GM21367 (cell line): ENCODE data around the gene SND1.
"Not testable (repeated sequence)": the region's sequence is repeated elsewhere in the genome, so short reads cannot be mapped to it uniquely, and the experiment has no call there.

ENCODE experiments used
- ATAC-seq: cut with Tn5 transposase; IDR thresholded peaks from one replicate; pipeline ENCODE4 v1.9.1; 2021; ENCODE audit not compliant: unreplicated experiment

The SND1 gene

GRCh38 chr7:127822822-127823508, 171.0 kb downstream of the SND1 start:
- ATAC-seq, result no peak

- no peak for ATAC-seq
Measured at GRCh38 chr7:127824682-127825081, 172.7 kb downstream of the SND1 start.

- ATAC-seq, result peak; percentile 65
Measured at GRCh38 chr7:127828843-127829500, 177.0 kb downstream of the SND1 start.

- no peak for ATAC-seq
Measured at GRCh38 chr7:127831318-127832219, 179.6 kb downstream of the SND1 start.

GRCh38 chr7:127832592-127832991, 180.6 kb downstream of the SND1 start:
- no peak for ATAC-seq

- ATAC-seq, result no peak
Measured at GRCh38 chr7:127833641-127834040, 181.6 kb downstream of the SND1 start.

GRCh38 chr7:127835679-127836078, 183.7 kb downstream of the SND1 start:
- ATAC-seq, result no peak

GRCh38 chr7:127837816-127838410, 185.9 kb downstream of the SND1 start:
- ATAC-seq, result not testable (repeated sequence)

GRCh38 chr7:127838816-127839415, 186.9 kb downstream of the SND1 start:
- ATAC-seq, result no peak

- ATAC-seq, result no peak
Measured at GRCh38 chr7:127840226-127840951, 188.4 kb downstream of the SND1 start.

- ATAC-seq, result no peak
Measured at GRCh38 chr7:127844165-127844564, 192.2 kb downstream of the SND1 start.

GRCh38 chr7:127844707-127845331, 192.8 kb downstream of the SND1 start:
- no peak for ATAC-seq

GRCh38 chr7:127845522-127846214, 193.7 kb downstream of the SND1 start:
- ATAC-seq, result no peak

GRCh38 chr7:127847641-127848040, 195.6 kb downstream of the SND1 start:
- ATAC-seq, result no peak

- no peak for ATAC-seq
Measured at GRCh38 chr7:127848241-127848640, 196.2 kb downstream of the SND1 start.

GRCh38 chr7:127850195-127850594, 198.2 kb downstream of the SND1 start:
- no peak for ATAC-seq

GRCh38 chr7:127854383-127854782, 202.4 kb downstream of the SND1 start:
- ATAC-seq, result no peak

GRCh38 chr7:127857464-127857841, 205.5 kb downstream of the SND1 start:
- ATAC-seq, result no peak
